Adipose tissue (tissue), 3 donors: ENCODE measurements around the gene MAPK4. TPM values are rescaled to one million over a fixed set of nuclear protein-coding genes. Genes with fewer than 3 reads are reported as not detected.
"Not testable (repeated sequence)": the region's sequence is repeated elsewhere in the genome, so short reads cannot be mapped to it uniquely, and the experiment has no call there.

Experiments
- H3K27ac ChIP-seq: one replicate; pipeline ENCODE4 v1.5.1; 2013; ENCODE audit warnings: low read depth, low read length
- WGBS, 3 donors: extraction: QIAGEN DNeasy Blood & Tissue Kit; methylation state at CpG; one replicate each; pipeline ENCODE4 v1.1.7; 2013; 5-methylcytosine and 5-hydroxymethylcytosine counted together
- polyA plus RNA-seq, 3 donors: library from polyadenylated mRNA; stranded (reverse); fragments of 200-250 nt; gene quantifications; one replicate each; pipeline ENCODE4 v1.2.3, GENCODE V29; 2013
- donor health status: healthy with polysubstance abuse.
- donor health status: Bipolar disorder and iron deficiency.
- donor health status: healthy.

Gene MAPK4
- polyA plus RNA-seq, 3 donors: 0.11 to 0.36 (median 0.15) TPM

DNA sequence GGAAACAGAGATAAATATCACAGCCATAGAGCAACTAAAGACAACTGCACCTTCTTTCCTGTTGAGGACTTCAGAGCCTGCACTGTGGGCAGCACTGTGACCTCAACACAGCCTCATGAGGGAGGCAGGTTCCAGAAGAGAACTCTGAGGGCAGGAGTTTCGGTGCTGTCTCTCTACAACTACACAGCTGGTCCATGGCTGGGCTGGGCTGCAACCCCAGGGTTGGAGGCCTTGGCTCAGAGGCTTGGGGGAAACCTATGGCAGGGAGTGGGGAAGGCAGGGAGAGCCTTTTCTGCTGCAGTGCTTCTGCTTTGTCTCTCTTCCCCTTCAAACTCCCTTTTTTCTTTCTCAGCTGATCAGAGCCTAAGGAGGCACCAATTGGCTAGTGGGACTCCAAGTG, 193.4 kb downstream of the MAPK4 start:
- WGBS, 3 donors: 29 to 96% (median 83%) methylated on average over 1 of the region's 1 CpG
- H3K27ac ChIP-seq: no peak overlapping the region

DNA sequence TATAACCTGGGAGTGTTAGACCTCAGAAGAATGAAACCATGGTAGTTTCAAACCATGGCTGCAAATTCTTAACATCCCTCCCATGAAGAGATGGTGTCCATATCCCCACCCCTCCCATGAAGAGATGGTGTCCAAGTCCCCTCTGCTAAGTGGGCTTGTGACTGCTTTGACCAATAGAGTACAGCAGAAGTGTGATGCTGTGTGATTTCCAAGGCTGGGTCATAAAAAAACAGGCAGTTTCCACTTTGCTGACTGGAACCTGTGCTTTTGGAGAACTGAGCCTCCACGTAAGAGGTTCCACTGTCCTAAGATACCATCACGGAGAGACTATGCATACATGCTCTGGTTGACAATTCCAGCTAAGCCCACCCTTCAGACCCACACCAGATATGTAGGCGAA, 194.4 kb downstream of the MAPK4 start:
- 91 to 93% (median 91%) methylated on average over 3 of the region's 3 CpGs for WGBS, 3 donors

DNA sequence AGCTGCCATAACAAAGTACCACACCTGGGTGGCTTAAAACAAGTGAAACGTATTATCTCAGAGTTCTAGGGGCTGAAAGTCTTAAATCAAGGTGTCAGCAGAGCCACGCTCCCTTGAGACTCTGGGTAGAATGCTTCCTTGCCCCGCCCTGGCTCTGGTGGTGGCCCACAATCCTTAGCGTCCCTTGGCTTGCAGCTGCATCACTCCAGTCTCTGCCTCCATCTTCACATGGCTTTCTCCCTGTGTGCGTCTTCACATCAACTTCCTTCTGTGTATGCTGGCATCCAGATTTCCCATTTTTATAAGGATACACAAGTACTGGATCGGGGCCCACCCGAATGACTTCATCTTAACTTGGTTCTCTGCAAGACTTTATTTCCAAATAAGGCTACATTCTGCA, 197.5 kb downstream of the MAPK4 start:
- 65 to 80% (median 79%) methylated on average over 7 of the region's 7 CpGs for WGBS, 3 donors
- no peak overlapping the region for H3K27ac ChIP-seq

More for the DNA sequence above, 194.4 kb downstream of the MAPK4 start:
- no peak overlapping the region for H3K27ac ChIP-seq

DNA sequence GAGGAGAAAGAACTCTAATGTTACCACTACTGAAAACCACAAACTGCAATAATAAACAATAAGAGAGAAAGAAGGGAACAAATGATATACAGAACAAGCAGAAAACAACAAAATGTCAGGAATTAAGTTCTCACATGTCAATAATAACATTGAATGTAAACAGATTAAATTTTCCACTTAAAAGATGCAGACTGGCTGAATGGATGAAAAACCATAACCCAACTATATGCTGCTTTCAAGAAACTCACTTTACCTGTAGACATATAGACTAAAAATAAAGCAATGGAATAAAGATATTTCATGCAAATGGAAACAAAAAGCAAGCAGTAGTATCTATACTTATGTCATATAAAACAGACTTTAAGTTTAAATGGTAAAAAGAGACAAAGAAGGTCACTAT, 209.6 kb downstream of the MAPK4 start:
- H3K27ac ChIP-seq: no peak overlapping the region

DNA sequence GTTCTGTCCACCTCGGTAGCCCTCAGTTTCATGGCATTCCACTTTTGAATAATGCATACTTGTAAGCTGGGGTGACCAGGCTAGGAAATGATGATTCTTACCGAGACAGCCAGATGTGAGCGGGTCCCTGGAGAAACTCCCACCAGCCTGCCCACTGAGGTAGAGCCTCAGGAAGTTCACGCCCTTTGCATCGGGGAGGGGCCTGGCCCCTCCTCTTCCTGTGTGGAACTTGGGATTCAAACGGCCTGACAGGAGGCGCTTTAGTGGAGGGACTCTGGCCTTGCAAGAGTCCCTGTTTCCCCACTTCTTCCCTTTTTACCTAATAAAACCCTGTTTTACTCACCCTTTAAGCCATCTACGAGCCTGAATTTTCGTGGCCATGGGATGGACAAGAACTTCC, 215.3 kb downstream of the MAPK4 start:
- 73 to 89% (median 78%) methylated on average over 9 of the region's 9 CpGs for WGBS, 3 donors
- H3K27ac ChIP-seq: no peak overlapping the region

DNA sequence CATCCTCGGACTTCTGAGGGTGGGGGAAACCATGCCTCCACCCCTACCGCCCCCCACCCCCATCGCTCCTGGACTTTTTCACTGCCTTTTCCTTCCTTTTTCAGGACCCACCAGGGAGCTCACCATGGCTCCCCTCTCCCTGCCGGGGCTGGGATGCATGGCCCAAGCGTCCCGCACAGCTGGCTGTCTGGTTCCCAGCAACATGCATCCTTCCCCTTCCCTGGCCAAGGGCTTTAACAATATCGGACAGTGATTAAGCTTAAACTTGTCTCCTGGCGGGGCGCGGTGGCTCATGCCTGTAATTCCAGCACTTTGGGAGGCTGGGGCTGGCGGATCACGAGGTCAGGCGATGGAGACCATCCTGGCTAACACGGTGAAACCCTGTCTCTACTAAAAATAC, 215.8 kb downstream of the MAPK4 start:
- 90 to 95% (median 93%) methylated on average over 14 of the region's 14 CpGs for WGBS, 3 donors
- H3K27ac ChIP-seq: no peak overlapping the region

DNA sequence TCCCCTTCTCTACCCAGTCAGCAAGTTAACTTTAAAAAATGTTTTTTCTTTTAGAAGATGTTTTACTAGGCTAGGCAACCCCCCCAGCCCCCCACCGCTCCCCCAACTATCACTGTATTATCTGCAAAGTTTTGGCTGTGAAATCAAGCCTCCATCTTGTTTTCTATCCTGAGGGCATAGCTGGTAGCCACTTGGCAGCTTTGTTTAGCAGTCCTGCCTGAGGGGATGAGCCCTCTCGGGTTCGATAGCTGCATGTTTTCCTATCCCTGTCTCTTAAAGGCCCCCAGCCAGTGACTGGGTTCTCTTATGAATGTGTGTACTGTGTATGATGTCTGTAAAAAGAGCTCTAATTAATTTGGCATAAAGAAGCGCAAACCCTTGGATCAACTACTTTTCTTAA, 216.5 kb downstream of the MAPK4 start:
- WGBS, 3 donors: 83 to 91% (median 85%) methylated on average over 4 of the region's 4 CpGs

DNA sequence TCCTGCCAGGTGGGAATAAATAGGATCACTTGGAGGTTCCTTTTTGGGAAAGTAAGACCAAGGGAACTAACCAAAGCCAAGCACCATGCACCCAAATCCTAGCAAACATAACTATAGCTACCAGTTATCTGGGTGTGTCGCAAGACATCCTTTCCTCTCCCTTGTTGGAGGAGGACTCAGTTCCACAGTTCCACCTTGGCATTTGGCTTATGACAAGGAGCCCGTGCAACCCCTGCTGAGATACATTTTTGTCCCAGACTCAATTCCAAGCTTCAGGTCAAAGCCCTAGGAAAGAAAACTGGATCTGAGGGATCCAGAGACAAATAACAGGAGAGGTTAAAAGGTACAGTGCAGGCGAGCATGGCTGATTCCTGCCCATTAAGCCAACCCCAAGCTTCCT, 219.1 kb downstream of the MAPK4 start:
- WGBS, 3 donors: 83 to 87% (median 85%) methylated on average over 3 of the region's 3 CpGs
- not testable (repeated sequence) for H3K27ac ChIP-seq

More for the DNA sequence above, 216.5 kb downstream of the MAPK4 start:
- H3K27ac ChIP-seq: no peak overlapping the region

Other genes starting within 250 kb of the MAPK4 start
- gene SKA1, start 185.0 kb upstream of the MAPK4 start, polyA plus RNA-seq: under 1 TPM in 2 of 3 donors, not detected in 1; 0.07 to 0.15 TPM